Ovary (tissue), 9 donors: ENCODE data around the gene APLN. TPM values are rescaled to one million over a fixed set of nuclear protein-coding genes. Genes with fewer than 3 reads are reported as not detected.
A peak's percentile ranks its signal among the peaks of the same experiment; 100 is the strongest.

Experiments used
- DNase-seq, 5 donors: peaks; one replicate each; pipeline ENCODE4 v3.0.0-alpha.2; 2019 to 2020
- H3K27ac ChIP-seq, 2 donors: fragments of 200-600 bp; one replicate each; pipeline versions ENCODE4 v1.5.1 to v1.8.0; 2019 to 2022
- H3K27me3 ChIP-seq: fragments of 200-600 bp; one replicate; pipeline ENCODE4 v1.8.0; 2022
- H3K36me3 ChIP-seq: fragments of 200-600 bp; sonication (generic); one replicate; pipeline ENCODE4 v1.5.1; 2019
- H3K4me1 ChIP-seq: one replicate; pipeline ENCODE4 v1.8.1; 2013; ENCODE audit warnings: mild to moderate bottlenecking, moderate library complexity; ENCODE audit not compliant: insufficient read depth
- H3K4me3 ChIP-seq: fragments of 200-600 bp; sonication (generic); one replicate; pipeline ENCODE4 v1.5.1; 2017
- H3K9me3 ChIP-seq, 2 donors: fragments of 200-600 bp in 1 of 2; sonication (generic) in 1 of 2; one replicate each; pipeline versions ENCODE4 v1.5.1 to v1.8.1; 2013 to 2019; ENCODE audit warnings: mild to moderate bottlenecking in 1 of 2, moderate library complexity in 1 of 2
- EP300 ChIP-seq: sonication (generic); formaldehyde crosslinking; IDR thresholded peaks from one replicate; pipeline ENCODE4 v1.6.1; 2017; ENCODE audit warnings: antibody characterized with exemption
- POLR2A ChIP-seq: fragments of 450-650 bp; IDR thresholded peaks from one replicate; pipeline ENCODE4 v1.6.1; 2017; ENCODE audit warnings: antibody characterized with exemption, mild to moderate bottlenecking, moderate library complexity
- WGBS, 3 donors: extraction: QIAGEN DNeasy Blood & Tissue Kit in 1 of 3; methylation state at CpG; one replicate each; pipeline versions ENCODE4 v1.1.5 to v1.1.7; 2013 to 2017; 5-methylcytosine and 5-hydroxymethylcytosine counted together
- intact Hi-C, 4 donors: fragments of 100-400 bp; cut with DNase I; formaldehyde crosslinking; loops; one replicate each; pipeline versions ENCODE4 v1.11.0 to v1.15.1; 2022 to 2023
- polyA plus RNA-seq, 2 donors: library from polyadenylated mRNA; stranded (reverse); fragments of 200-250 nt in 1 of 2; fragments of 350-450 nt in 1 of 2; fragmentation: Illumina TruSeq in 1 of 2; extraction: RNeasy Lipid Tissue Mini Kit (QIAGEN cat#74804) in 1 of 2; gene quantifications; one replicate each; pipeline ENCODE4 v1.2.3, GENCODE V29; 2013 to 2014
- total RNA-seq, 7 donors: library from RNA; depleted of rRNA in 2 of 7; stranded (reverse); fragments of >200 nt in 2 of 7; fragmentation: NEBNext Ultra II Directional in 3 of 7; extraction: Animal tissue kit (Norgen Biotek cat#: 25700) in 3 of 7; gene quantifications; one replicate each; pipeline versions ENCODE4 v1.1.0 to v1.2.4, GENCODE V29; 2016 to 2023
- TF ChIP-seq, protein P1 (sequence below), 3 donors: fragments of 450-650 bp in 2 of 3; fragments of 200-600 bp in 1 of 3; IDR thresholded peaks; one replicate each; pipeline versions ENCODE4 v1.5.1 to v1.8.0; 2016 to 2022; ENCODE audit warnings: antibody characterized with exemption in 3 of 3, mild to moderate bottlenecking in 1 of 3
- donor health status: DM: no; HTN: no; CAD: no; lungs with moderate emphysema.
- donor health status: DM: no; HTN: no; CAD: no.
- donor health status: Bipolar disorder and iron deficiency.
- donor health status: DM: yes; HTN: yes; CAD: no.
- donor health status: DM: no; HTN: no; CAD: no.
- donor health status: DM: yes; HTN: yes; CAD: no.

Gene APLN
- total and polyA plus RNA-seq, 9 donors: 0.72 to 14.5 (median 3.4) TPM

GRCh38 chrX:129689796-129690195 is 35.0 kb upstream of the APLN start:
- intact Hi-C loops: loop anchor here in 1 of 4 donors (5.0 kb wide), 1 partner anchor 1563 kb away; no protein-coding TSS in a partner anchor
- Histone ChIP-seq H3K27me3 (no peaks in the 10 kb centered on the region), H3K36me3 (no peaks in the 10 kb centered on the region), H3K4me3 (no peak overlapping the region), H3K4me1 (peaks cover 1% of the 10 kb centered on the region), H3K27ac (no peak overlapping the region), H3K9me3 (no peaks in the 10 kb centered on the region)
- no peak for DNase-seq
- TF ChIP-seq, protein P1, sequence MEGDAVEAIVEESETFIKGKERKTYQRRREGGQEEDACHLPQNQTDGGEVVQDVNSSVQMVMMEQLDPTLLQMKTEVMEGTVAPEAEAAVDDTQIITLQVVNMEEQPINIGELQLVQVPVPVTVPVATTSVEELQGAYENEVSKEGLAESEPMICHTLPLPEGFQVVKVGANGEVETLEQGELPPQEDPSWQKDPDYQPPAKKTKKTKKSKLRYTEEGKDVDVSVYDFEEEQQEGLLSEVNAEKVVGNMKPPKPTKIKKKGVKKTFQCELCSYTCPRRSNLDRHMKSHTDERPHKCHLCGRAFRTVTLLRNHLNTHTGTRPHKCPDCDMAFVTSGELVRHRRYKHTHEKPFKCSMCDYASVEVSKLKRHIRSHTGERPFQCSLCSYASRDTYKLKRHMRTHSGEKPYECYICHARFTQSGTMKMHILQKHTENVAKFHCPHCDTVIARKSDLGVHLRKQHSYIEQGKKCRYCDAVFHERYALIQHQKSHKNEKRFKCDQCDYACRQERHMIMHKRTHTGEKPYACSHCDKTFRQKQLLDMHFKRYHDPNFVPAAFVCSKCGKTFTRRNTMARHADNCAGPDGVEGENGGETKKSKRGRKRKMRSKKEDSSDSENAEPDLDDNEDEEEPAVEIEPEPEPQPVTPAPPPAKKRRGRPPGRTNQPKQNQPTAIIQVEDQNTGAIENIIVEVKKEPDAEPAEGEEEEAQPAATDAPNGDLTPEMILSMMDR (IDR thresholded peaks at IDR 0.05): no peak
- TF ChIP-seq EP300: no peak
- TF ChIP-seq POLR2A: no peak
- 75 to 92% (median 75%) methylated on average over 5 of the region's 5 CpGs for WGBS, 3 donors

DNA sequence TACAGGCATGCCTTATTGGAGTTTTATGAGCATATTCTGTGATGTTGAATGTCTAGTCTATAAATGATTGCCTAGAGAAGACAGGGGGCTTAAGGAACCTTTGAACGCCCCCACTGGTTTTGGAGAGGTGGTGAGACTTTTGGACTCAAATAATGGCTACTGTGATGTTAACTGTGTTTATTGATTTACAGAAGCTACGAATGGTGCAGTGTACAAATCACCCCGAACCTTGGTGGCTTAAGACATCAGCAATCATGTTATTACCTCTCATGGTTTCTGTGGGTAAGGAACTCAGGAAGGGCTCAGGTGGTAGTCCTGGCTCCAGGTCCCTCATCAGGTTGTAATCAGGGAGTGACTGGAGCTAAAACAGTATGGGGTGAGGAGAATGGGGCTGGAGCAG is 33.3 kb upstream of the APLN start:
- Histone ChIP-seq H3K4me1 (peaks cover 1% of the 10 kb centered on the region), H3K4me3 (no peak overlapping the region), H3K9me3 (no peaks in the 10 kb centered on the region), H3K36me3 (no peaks in the 10 kb centered on the region), H3K27me3 (no peaks in the 10 kb centered on the region), H3K27ac (no peak overlapping the region)
- intact Hi-C loops: loop anchor here in 1 of 4 donors (5.0 kb wide), 1 partner anchor 1564 kb away; no protein-coding TSS in a partner anchor
- DNase-seq: no peak
- TF ChIP-seq, protein P1 (IDR thresholded peaks at IDR 0.05): no peak
- TF ChIP-seq EP300 (no peak), POLR2A (no peak)
- 70 to 81% (median 81%) methylated on average over 3 of the region's 3 CpGs for WGBS, 3 donors

- DNase-seq: peak; percentile 46 to 65 (median 61)
- TF ChIP-seq, protein P1 (IDR thresholded peaks at IDR 0.05): no peak
- TF ChIP-seq POLR2A: no peak
- no peak for TF ChIP-seq EP300
- H3K4me3 ChIP-seq: no peak overlapping the region
- peaks cover 1% of the 10 kb centered on the region for H3K4me1 ChIP-seq
- no peak overlapping the region for H3K27ac ChIP-seq
- H3K27me3 ChIP-seq: no peaks in the 10 kb centered on the region
- no peaks in the 10 kb centered on the region for H3K36me3 ChIP-seq
- intact Hi-C loops: loop anchor here in 1 of 4 donors (5.0 kb wide), 1 partner anchor 1566 kb away; no protein-coding TSS in a partner anchor
- no peaks in the 10 kb centered on the region for H3K9me3 ChIP-seq
- WGBS, 3 donors: 9 to 23% (median 21%) methylated on average over 2 of the region's 2 CpGs
These were observed 31.7 kb upstream of the APLN start for GRCh38 chrX:129686422-129686948.

GRCh38 chrX:129682979-129683378 is 28.2 kb upstream of the APLN start:
- no peaks in the 10 kb centered on the region for H3K36me3 ChIP-seq
- TF ChIP-seq, protein P1 (IDR thresholded peaks at IDR 0.05): no peak
- TF ChIP-seq POLR2A (no peak), EP300 (no peak)
- H3K4me1 ChIP-seq: peaks cover 1% of the 10 kb centered on the region
- no peak for DNase-seq
- H3K9me3 ChIP-seq: no peaks in the 10 kb centered on the region
- no peak overlapping the region for H3K4me3 ChIP-seq
- H3K27ac ChIP-seq: no peak overlapping the region
- 76 to 88% (median 84%) methylated on average over 1 of the region's 1 CpG for WGBS, 3 donors
- intact Hi-C loops: no loop called here
- no peaks in the 10 kb centered on the region for H3K27me3 ChIP-seq
